Activated CD4-positive, alpha-beta T cell treated with anti-CD3 and anti-CD28 coated beads, Interleukin-2, amount 50 U/mL, for 24 hours (primary cell): ENCODE data around the gene MED13L.
"Not testable (repeated sequence)": the region's sequence is repeated elsewhere in the genome, so short reads cannot be mapped to it uniquely, and the experiment has no call there.

Source experiments
- DNase-seq, 2 donors: peaks; one replicate each; pipeline ENCODE4 v3.0.0-alpha.2; 2020; ENCODE audit warnings: low read depth in 1 of 2, low spot score in 1 of 2

MED13L gene

GRCh38 chr12:115983226-115983798 lies 294.2 kb downstream of the MED13L start:
- no peak for DNase-seq

GRCh38 chr12:115980339-115980738 lies 297.2 kb downstream of the MED13L start:
- DNase-seq, result no peak

GRCh38 chr12:115979851-115980250 lies 297.6 kb downstream of the MED13L start:
- no peak for DNase-seq

- DNase-seq, result no peak
Observed at GRCh38 chr12:115979351-115979750, 298.1 kb downstream of the MED13L start.

GRCh38 chr12:115976829-115977228 lies 300.7 kb downstream of the MED13L start:
- DNase-seq, result not testable (repeated sequence)

- DNase-seq, result no peak
Observed at GRCh38 chr12:115975411-115975810, 302.1 kb downstream of the MED13L start.

- no peak for DNase-seq
Observed at GRCh38 chr12:115973968-115974724, 303.3 kb downstream of the MED13L start.

- DNase-seq, result no peak
Observed at GRCh38 chr12:115973066-115973465, 304.4 kb downstream of the MED13L start.

GRCh38 chr12:115972241-115972640 lies 305.3 kb downstream of the MED13L start:
- DNase-seq, result no peak

- no peak for DNase-seq
Observed at GRCh38 chr12:115968211-115968610, 309.3 kb downstream of the MED13L start.

- DNase-seq, result no peak
Observed at GRCh38 chr12:115966376-115966775, 311.1 kb downstream of the MED13L start.

GRCh38 chr12:115964626-115965025 lies 312.9 kb downstream of the MED13L start:
- no peak for DNase-seq

GRCh38 chr12:115964214-115964613 lies 313.3 kb downstream of the MED13L start:
- no peak for DNase-seq

GRCh38 chr12:115962216-115962615 lies 315.3 kb downstream of the MED13L start:
- no peak for DNase-seq

- DNase-seq, result no peak
Observed at GRCh38 chr12:115960868-115961802, 316.4 kb downstream of the MED13L start.

- DNase-seq, result no peak
Observed at GRCh38 chr12:115957686-115958290, 319.7 kb downstream of the MED13L start.

GRCh38 chr12:115956659-115957058 lies 320.8 kb downstream of the MED13L start:
- no peak for DNase-seq

- DNase-seq, result no peak
Observed at GRCh38 chr12:115956236-115956635, 321.3 kb downstream of the MED13L start.

GRCh38 chr12:115953450-115953849 lies 324.0 kb downstream of the MED13L start:
- DNase-seq, result no peak

GRCh38 chr12:115953031-115953430 lies 324.5 kb downstream of the MED13L start:
- DNase-seq, result no peak

- DNase-seq, result no peak
Observed at GRCh38 chr12:115950959-115951358, 326.5 kb downstream of the MED13L start.
